Activated CD4-positive, alpha-beta memory T cell treated with anti-CD3 and anti-CD28 coated beads for 36 hours (primary cell): ENCODE results near the gene SNW1. TPM values are rescaled to one million over a fixed set of nuclear protein-coding genes. Genes with fewer than 3 reads are reported as not detected.
"Not testable (repeated sequence)": the region's sequence is repeated elsewhere in the genome, so short reads cannot be mapped to it uniquely, and the experiment has no call there.

ENCODE experiments used
- CTCF ChIA-PET: fragments of 350-600 bp; sonication (Branson Sonifier 250); formaldehyde crosslinking; loops from one replicate; lab custom pipeline; 2021; ENCODE audit warnings: antibody characterized with exemption, inconsistent platforms; lab: Charles Lee
- POLR2A ChIA-PET: fragments of 350-600 bp; sonication (Branson Sonifier 250); formaldehyde crosslinking; loops from one replicate; lab custom pipeline; 2021; ENCODE audit warnings: antibody characterized with exemption; lab: Charles Lee
- DNase-seq: peaks from one replicate; pipeline ENCODE4 v3.0.0-alpha.2; 2020
- H3K27ac Mint-ChIP-seq: one replicate; pipeline ENCODE4 v1.8.0; 2021; ENCODE audit warnings: mixed read lengths
- H3K27me3 Mint-ChIP-seq: one replicate; pipeline ENCODE4 v1.8.0; 2021; ENCODE audit warnings: mixed read lengths
- H3K36me3 Mint-ChIP-seq: one replicate; pipeline ENCODE4 v1.8.0; 2021; ENCODE audit warnings: mixed read lengths
- H3K4me1 Mint-ChIP-seq: one replicate; pipeline ENCODE4 v1.8.0; 2021; ENCODE audit warnings: low read depth, mixed read lengths
- H3K4me3 Mint-ChIP-seq: one replicate; pipeline ENCODE4 v1.8.0; 2021; ENCODE audit warnings: mild to moderate bottlenecking, mixed read lengths
- H3K9me3 Mint-ChIP-seq: one replicate; pipeline ENCODE4 v1.8.0; 2021; ENCODE audit warnings: mixed read lengths
- intact Hi-C: fragments of 100-400 bp; cut with micrococcal nuclease; formaldehyde crosslinking; loops from one replicate; pipeline ENCODE4 v1.15.1; 2023
- total RNA-seq, 2 experiments: library from RNA; stranded (reverse); gene quantifications; one replicate each; pipeline ENCODE4 v1.2.3, GENCODE V29; 2021

The SNW1 gene
- total RNA-seq = 100 to 1,000 TPM; 115 to 120 TPM

- CTCF ChIA-PET = interaction anchor here (0.6 to 1.5 kb wide), 2 partner anchors 268 to 302 kb away, joined by 4 read pairs; no protein-coding TSS in a partner anchor
- no peaks in the 10 kb centered on the region for H3K9me3 Mint-ChIP-seq
- POLR2A ChIA-PET = interaction anchor here (0.6 to 2.0 kb wide), 8 partner anchors 8 to 295 kb away, joined by 3 to 10 read pairs (median 5); partner anchors contain the start of gene ADCK1
- peak within 1 kb of the TSS; percentile 95 for H3K4me3 Mint-ChIP-seq
- intact Hi-C loops = loop anchor here (1.0 kb wide), 6 partner anchors 22 to 439 kb away; partner anchors contain the start of genes ADCK1, ALKBH1, GSTZ1 and SLIRP
- peaks cover 32% of the 10 kb centered on the region for H3K4me1 Mint-ChIP-seq
- peak; percentile 95 for DNase-seq
- H3K27ac Mint-ChIP-seq = peak within 1 kb of the TSS; percentile 96
- no peaks in the 10 kb centered on the region for H3K27me3 Mint-ChIP-seq
- H3K36me3 Mint-ChIP-seq = peaks cover 13% of the 10 kb centered on the region
Measured at GRCh38 chr14:77760381-77761204, at the start of gene SNW1. TSS of gene SNW1 (minus strand) at chr14:77761156. CDS start at chr14:77761127, 29 bp downstream.

GRCh38 chr14:77809011-77809410, 48.1 kb upstream of the SNW1 start:
- no peak overlapping the region for H3K4me3 Mint-ChIP-seq

GRCh38 chr14:77808250-77808649, 47.3 kb upstream of the SNW1 start:
- CTCF ChIA-PET = no interaction called here
- no peaks in the 10 kb centered on the region for H3K9me3 Mint-ChIP-seq
- no peak for DNase-seq
- no peaks in the 10 kb centered on the region for H3K4me1 Mint-ChIP-seq
- H3K27me3 Mint-ChIP-seq = no peaks in the 10 kb centered on the region
- intact Hi-C loops = no loop called here
- no peak overlapping the region for H3K27ac Mint-ChIP-seq
- no peak overlapping the region for H3K4me3 Mint-ChIP-seq
- POLR2A ChIA-PET = no interaction called here
- H3K36me3 Mint-ChIP-seq = no peaks in the 10 kb centered on the region

More at GRCh38 chr14:77809011-77809410, 48.1 kb upstream of the SNW1 start:
- DNase-seq = no peak
- CTCF ChIA-PET = no interaction called here
- Mint-ChIP-seq H3K9me3 (no peaks in the 10 kb centered on the region), H3K4me1 (no peaks in the 10 kb centered on the region), H3K27ac (no peak overlapping the region), H3K27me3 (no peaks in the 10 kb centered on the region), H3K36me3 (no peaks in the 10 kb centered on the region)
- intact Hi-C loops = no loop called here
- POLR2A ChIA-PET = no interaction called here

- no peaks in the 10 kb centered on the region for H3K27me3 Mint-ChIP-seq
Measured at GRCh38 chr14:77805706-77806105, 44.8 kb upstream of the SNW1 start.

GRCh38 chr14:77804592-77804991, 43.6 kb upstream of the SNW1 start:
- intact Hi-C loops = loop anchor here (5.0 kb wide), 1 partner anchor 147 kb away; no protein-coding TSS in a partner anchor
- no peak overlapping the region for H3K27ac Mint-ChIP-seq
- no peaks in the 10 kb centered on the region for H3K9me3 Mint-ChIP-seq
- peaks cover 8% of the 10 kb centered on the region for H3K4me1 Mint-ChIP-seq
- no peaks in the 10 kb centered on the region for H3K36me3 Mint-ChIP-seq
- ChIA-PET CTCF (no interaction called here), POLR2A (no interaction called here)
- H3K27me3 Mint-ChIP-seq = no peaks in the 10 kb centered on the region
- H3K4me3 Mint-ChIP-seq = no peak overlapping the region
- DNase-seq = peak; percentile 61

More at GRCh38 chr14:77805706-77806105, 44.8 kb upstream of the SNW1 start:
- intact Hi-C loops = no loop called here
- POLR2A ChIA-PET = no interaction called here
- Mint-ChIP-seq H3K27ac (no peak overlapping the region), H3K4me3 (no peak overlapping the region), H3K36me3 (no peaks in the 10 kb centered on the region), H3K4me1 (peaks cover 3% of the 10 kb centered on the region), H3K9me3 (no peaks in the 10 kb centered on the region)
- no peak for DNase-seq
- CTCF ChIA-PET = no interaction called here

GRCh38 chr14:77800814-77801213, 39.9 kb upstream of the SNW1 start:
- ChIA-PET POLR2A (interaction anchor here (1.0 to 2.6 kb wide), 4 partner anchors 39 to 95 kb away, joined by 3 to 10 read pairs (median 4); partner anchors contain the start of genes SLIRP and SNW1), CTCF (interaction anchor here (1.4 kb wide), 1 partner anchor 341 kb away, joined by 5 read pairs; no protein-coding TSS in a partner anchor)
- H3K27me3 Mint-ChIP-seq = no peaks in the 10 kb centered on the region
- peaks cover 9% of the 10 kb centered on the region for H3K4me1 Mint-ChIP-seq
- DNase-seq = no peak
- no peaks in the 10 kb centered on the region for H3K9me3 Mint-ChIP-seq
- peak overlapping the region; percentile 84 for H3K27ac Mint-ChIP-seq
- H3K4me3 Mint-ChIP-seq = peak overlapping the region; percentile 86
- intact Hi-C loops = loop anchor here (1.0 to 5.0 kb wide), 5 partner anchors 40 to 480 kb away; partner anchors contain the start of genes ALKBH1, GSTZ1, SLIRP and SNW1
- H3K36me3 Mint-ChIP-seq = no peaks in the 10 kb centered on the region

- DNase-seq = peak; percentile 90
- intact Hi-C loops = loop anchor here (1.0 to 5.0 kb wide), 5 partner anchors 39 to 479 kb away; partner anchors contain the start of genes ALKBH1, GSTZ1, SLIRP and SNW1
- Mint-ChIP-seq H3K4me3 (peak within 1 kb of the TSS; percentile 86), H3K27me3 (no peaks in the 10 kb centered on the region), H3K4me1 (peaks cover 11% of the 10 kb centered on the region), H3K9me3 (no peaks in the 10 kb centered on the region), H3K27ac (peak within 1 kb of the TSS; percentile 84), H3K36me3 (no peaks in the 10 kb centered on the region)
- ChIA-PET POLR2A (interaction anchor here (0.6 to 2.6 kb wide), 5 partner anchors 38 to 604 kb away, joined by 3 to 10 read pairs (median 3); partner anchors contain the start of genes SLIRP and SNW1), CTCF (interaction anchor here (0.9 to 1.4 kb wide), 2 partner anchors 38 to 341 kb away, joined by 3 to 5 read pairs; no protein-coding TSS in a partner anchor)
Measured at GRCh38 chr14:77799863-77800730, 39.1 kb upstream of the SNW1 start, which contains the start of gene ADCK1. TSS of gene ADCK1 (plus strand) at chr14:77800109. CDS start at chr14:77818979, 18,870 bp downstream.

- Mint-ChIP-seq H3K27ac (peak overlapping the region; percentile 77), H3K4me1 (peaks cover 11% of the 10 kb centered on the region), H3K4me3 (peak overlapping the region; percentile 86)
- H3K9me3 Mint-ChIP-seq, H3K27me3 Mint-ChIP-seq, H3K36me3 Mint-ChIP-seq, DNase-seq, intact Hi-C loops: not testable (repeated sequence)
- ChIA-PET POLR2A (interaction anchor here (0.6 to 2.6 kb wide), 3 partner anchors 38 to 603 kb away, joined by 3 to 10 read pairs (median 4); partner anchors contain the start of gene SNW1), CTCF (interaction anchor here (0.9 to 1.4 kb wide), 2 partner anchors 37 to 340 kb away, joined by 3 to 5 read pairs; no protein-coding TSS in a partner anchor)
Measured at GRCh38 chr14:77799456-77799855, 38.5 kb upstream of the SNW1 start.

- Mint-ChIP-seq H3K27me3 (peaks cover 9% of the 10 kb centered on the region), H3K4me1 (peaks cover 2% of the 10 kb centered on the region), H3K9me3 (no peaks in the 10 kb centered on the region), H3K27ac (no peak overlapping the region), H3K36me3 (no peaks in the 10 kb centered on the region), H3K4me3 (no peak overlapping the region)
- intact Hi-C loops = no loop called here
- ChIA-PET CTCF (no interaction called here), POLR2A (no interaction called here)
- DNase-seq = no peak
Measured at GRCh38 chr14:77794357-77794756, 33.4 kb upstream of the SNW1 start.

- H3K9me3 Mint-ChIP-seq, intact Hi-C loops, POLR2A ChIA-PET, H3K4me1 Mint-ChIP-seq, H3K27ac Mint-ChIP-seq, CTCF ChIA-PET, H3K4me3 Mint-ChIP-seq, DNase-seq, H3K36me3 Mint-ChIP-seq: not testable (repeated sequence)
- peaks cover 10% of the 10 kb centered on the region for H3K27me3 Mint-ChIP-seq
Measured at GRCh38 chr14:77793255-77793654, 32.3 kb upstream of the SNW1 start.

- no peaks in the 10 kb centered on the region for H3K36me3 Mint-ChIP-seq
- H3K4me3 Mint-ChIP-seq = no peak overlapping the region
- CTCF ChIA-PET = interaction anchor here (0.6 kb wide), 1 partner anchor 101 kb away, joined by 4 read pairs; no protein-coding TSS in a partner anchor
- H3K9me3 Mint-ChIP-seq = no peaks in the 10 kb centered on the region
- intact Hi-C loops = no loop called here
- H3K4me1 Mint-ChIP-seq = peaks cover 2% of the 10 kb centered on the region
- H3K27me3 Mint-ChIP-seq = peaks cover 10% of the 10 kb centered on the region
- DNase-seq = no peak
- POLR2A ChIA-PET = no interaction called here
- no peak overlapping the region for H3K27ac Mint-ChIP-seq
Measured at GRCh38 chr14:77791225-77791600, 30.3 kb upstream of the SNW1 start.
